GM12878 (cell line): Measurements from ENCODE around the gene PI4KB. TPM values are rescaled to one million over a fixed set of nuclear protein-coding genes. Genes with fewer than 3 reads are reported as not detected.

Source experiments
- BCL3 ChIP-seq: IDR thresholded peaks from 2 replicates; pipeline ENCODE4 v1.6.1; 2011; ENCODE audit warnings: borderline replicate concordance, low read depth, mild to moderate bottlenecking, moderate library complexity, low read length; ENCODE audit not compliant: insufficient read depth, poor library complexity, severe bottlenecking
- BCLAF1 ChIP-seq: fragments of 450-650 bp; IDR thresholded peaks from 2 replicates; pipeline ENCODE4 v1.6.1; 2017; ENCODE audit warnings: antibody characterized with exemption, mild to moderate bottlenecking, moderate library complexity
- CEBPZ ChIP-seq: fragments of 150-350 bp; IDR thresholded peaks from 2 replicates; pipeline ENCODE4 v1.6.1; 2016; ENCODE audit warnings: low read depth, low read length
- ESRRA ChIP-seq: IDR thresholded peaks from 2 replicates; pipeline ENCODE4 v1.6.1; 2012; ENCODE audit warnings: mild to moderate bottlenecking, low read length, improper control_type of control experiment
- LARP7 ChIP-seq: fragments of 450-650 bp; IDR thresholded peaks from 2 replicates; pipeline ENCODE4 v1.6.1; 2017; ENCODE audit warnings: mild to moderate bottlenecking
- NFIC ChIP-seq: IDR thresholded peaks from 2 replicates; pipeline ENCODE4 v1.6.1; 2012; ENCODE audit warnings: low read depth, mild to moderate bottlenecking, inconsistent platforms, low read length, moderate library complexity
- SMC3 ChIP-seq: IDR thresholded peaks from 2 replicates; pipeline ENCODE4 v1.6.1; 2011; ENCODE audit warnings: low read length, improper control_type of control experiment, borderline replicate concordance
- USF2 ChIP-seq: IDR thresholded peaks from 2 replicates; pipeline ENCODE4 v1.6.1; 2011; ENCODE audit warnings: low read depth, low read length, improper control_type of control experiment, borderline replicate concordance
- polyA plus RNA-seq, 11 experiments: library from polyadenylated mRNA; depleted of rRNA in 4 of 11; unstranded in 6 of 11; stranded (reverse) in 5 of 11; fragments of >200 nt; fragmentation: Nextera tagmentation in 4 of 11; fragmentation: Illumina TruSeq in 1 of 11; extraction: Ambion mirVana in 4 of 11; extraction: Trizol in 1 of 11; gene quantifications; 1 replicate in 1 of 11; 2 replicates in 10 of 11; pipeline versions ENCODE4 v1.2.1 to v1.2.3, GENCODE V29; 2011 to 2016; ENCODE audit warnings: inconsistent platforms in 2 of 11, missing spikeins in 2 of 11, low read depth in 1 of 11
- total RNA-seq, 4 experiments: library from RNA; depleted of rRNA in 3 of 4; stranded (reverse); fragments of >200 nt in 3 of 4; fragmentation: Illumina TruSeq in 1 of 4; extraction: Trizol in 1 of 4; gene quantifications; 2 replicates each; pipeline versions ENCODE4 v1.2.1 to v1.2.3, GENCODE V29; 2013 to 2021

PI4KB gene
- total and polyA plus RNA-seq, 10 of the 15 experiments (the other 5 are each of a cell fraction or from before 2014, with no cell fraction given) = 3.3 to 88.3 (median 51.7) TPM

GRCh38 chr1:151254217-151255213 lies 72.7 kb downstream of the PI4KB start, which contains the start of gene PSMD4 (continued):
- TF ChIP-seq NFIC (no peak), CEBPZ (no peak), BCLAF1 (no peak), USF2 (no peak; the same call in 1 of the 2 replicates), BCL3 (no peak), LARP7 (no peak; the same call in 1 of the 2 replicates), ESRRA (no peak), SMC3 (no peak)
